Uterus (tissue), 4 donors: ENCODE results near the gene CAMK1D. TPM values are rescaled to one million over a fixed set of nuclear protein-coding genes. Genes with fewer than 3 reads are reported as not detected.

Source experiments
- DNase-seq, 2 donors: peaks; one replicate each; pipeline ENCODE4 v3.0.0-alpha.2; 2019 to 2020
- H3K27ac ChIP-seq, 2 donors: fragments of 200-600 bp; sonication (generic); 1 replicate in 1 of 2; 2 replicates in 1 of 2; pipeline ENCODE4 v1.5.1; 2016 to 2018
- H3K27me3 ChIP-seq, 2 donors: fragments of 200-600 bp; sonication (generic); one replicate each; pipeline ENCODE4 v1.5.1; 2018 to 2019; ENCODE audit warnings: control low read depth in 1 of 2
- H3K36me3 ChIP-seq, 2 donors: fragments of 200-600 bp; sonication (generic); one replicate each; pipeline ENCODE4 v1.5.1; 2019; ENCODE audit warnings: control low read depth in 1 of 2
- H3K4me1 ChIP-seq, 2 donors: fragments of 200-600 bp; sonication (generic); one replicate each; pipeline ENCODE4 v1.5.1; 2018 to 2019; ENCODE audit warnings: control low read depth in 1 of 2
- H3K4me3 ChIP-seq, 2 donors: fragments of 200-600 bp; sonication (generic); 1 replicate in 1 of 2; 2 replicates in 1 of 2; pipeline ENCODE4 v1.5.1; 2018 to 2019; ENCODE audit warnings: mild to moderate bottlenecking in 1 of 2
- H3K9me3 ChIP-seq, 2 donors: fragments of 200-600 bp; sonication (generic); one replicate each; pipeline ENCODE4 v1.5.1; 2019; ENCODE audit warnings: control low read depth in 1 of 2
- CTCF ChIP-seq, 4 experiments: fragments of 200-600 bp in 2 of 4; fragments of 450-650 bp in 2 of 4; sonication (generic) in 2 of 4; IDR thresholded peaks; one replicate each; pipeline ENCODE4 v1.5.1; 2016 to 2019; ENCODE audit warnings: antibody characterized with exemption in 4 of 4, mild to moderate bottlenecking in 2 of 4, moderate library complexity in 1 of 4
- POLR2A ChIP-seq, 2 donors: fragments of 450-650 bp; IDR thresholded peaks; one replicate each; pipeline ENCODE4 v1.6.1; 2016; ENCODE audit warnings: antibody characterized with exemption in 2 of 2, mild to moderate bottlenecking in 1 of 2, moderate library complexity in 1 of 2
- intact Hi-C: fragments of 100-400 bp; cut with DNase I; formaldehyde crosslinking; loops from one replicate; pipeline ENCODE4 v1.15.1; 2023; ENCODE audit warnings: low total_unique reads
- total RNA-seq, 4 donors: library from RNA; depleted of rRNA in 3 of 4; stranded (reverse); fragments of >200 nt in 3 of 4; gene quantifications; one replicate each; pipeline versions ENCODE4 v1.1.0 to v1.2.4, GENCODE V29; 2014 to 2023
- donor health status: DM: yes; HTN: yes; CAD: no.

Gene CAMK1D
- total RNA-seq, 4 donors from 2014 or later = 3.5 to 48.4 (median 10.8) TPM

GRCh38 chr10:12697764-12698163, 348.4 kb downstream of the CAMK1D start:
- intact Hi-C loops = no loop called here
- Histone ChIP-seq H3K9me3 (no peaks in the 10 kb centered on the region), H3K4me3 (no peak overlapping the region), H3K4me1 (no peaks in the 10 kb centered on the region), H3K36me3 (no peaks in the 10 kb centered on the region), H3K27ac (no peak overlapping the region), H3K27me3 (no peaks in the 10 kb centered on the region)
- DNase-seq = no peak
- TF ChIP-seq CTCF (IDR thresholded peaks at IDR 0.05) (no peak), POLR2A (IDR thresholded peaks at IDR 0.05) (no peak)

- Histone ChIP-seq H3K4me1 (no peaks in the 10 kb centered on the region), H3K9me3 (no peaks in the 10 kb centered on the region), H3K4me3 (no peak overlapping the region), H3K27ac (peak overlapping the region; percentile 48), H3K27me3 (no peaks in the 10 kb centered on the region), H3K36me3 (no peaks in the 10 kb centered on the region)
- no peak for DNase-seq
- TF ChIP-seq POLR2A (IDR thresholded peaks at IDR 0.05) (no peak), CTCF (IDR thresholded peaks at IDR 0.05) (no peak)
- intact Hi-C loops = no loop called here
These were observed 349.9 kb downstream of the CAMK1D start for GRCh38 chr10:12699258-12699700.

- intact Hi-C loops = no loop called here
- H3K36me3 ChIP-seq = no peaks in the 10 kb centered on the region
- no peak overlapping the region for H3K4me3 ChIP-seq
- H3K9me3 ChIP-seq = no peaks in the 10 kb centered on the region
- DNase-seq = no peak
- H3K27ac ChIP-seq = peak overlapping the region in 1 of 2 donors; percentile 48
- TF ChIP-seq CTCF (IDR thresholded peaks at IDR 0.05) (no peak), POLR2A (IDR thresholded peaks at IDR 0.05) (no peak)
- no peaks in the 10 kb centered on the region for H3K27me3 ChIP-seq
- no peaks in the 10 kb centered on the region for H3K4me1 ChIP-seq
These were observed 350.6 kb downstream of the CAMK1D start for GRCh38 chr10:12699781-12700556.

- H3K4me1 ChIP-seq = no peaks in the 10 kb centered on the region
- H3K9me3 ChIP-seq = no peaks in the 10 kb centered on the region
- intact Hi-C loops = no loop called here
- no peak for TF ChIP-seq POLR2A (IDR thresholded peaks at IDR 0.05)
- no peak for TF ChIP-seq CTCF (IDR thresholded peaks at IDR 0.05)
- no peak for DNase-seq
- H3K36me3 ChIP-seq = no peaks in the 10 kb centered on the region
- H3K27ac ChIP-seq = no peak overlapping the region
- H3K4me3 ChIP-seq = no peak overlapping the region
- no peaks in the 10 kb centered on the region for H3K27me3 ChIP-seq
These were observed 351.2 kb downstream of the CAMK1D start for GRCh38 chr10:12700557-12700874.

GRCh38 chr10:12701696-12702095, 352.3 kb downstream of the CAMK1D start:
- intact Hi-C loops = no loop called here
- Histone ChIP-seq H3K9me3 (no peaks in the 10 kb centered on the region), H3K27ac (no peak overlapping the region), H3K4me1 (no peaks in the 10 kb centered on the region), H3K4me3 (no peak overlapping the region), H3K36me3 (no peaks in the 10 kb centered on the region), H3K27me3 (no peaks in the 10 kb centered on the region)
- TF ChIP-seq POLR2A (IDR thresholded peaks at IDR 0.05) = no peak
- TF ChIP-seq CTCF (IDR thresholded peaks at IDR 0.05) = no peak
- no peak for DNase-seq
